Measurements from ENCODE around the gene IL20RA. TPM values are rescaled to one million over a fixed set of nuclear protein-coding genes. Genes with fewer than 3 reads are reported as not detected.

The IL20RA gene
- total and polyA plus RNA-seq, 2 donors (not counting 3 experiments of a cell fraction or from before 2014, with no cell fraction given) = not detected

DNA sequence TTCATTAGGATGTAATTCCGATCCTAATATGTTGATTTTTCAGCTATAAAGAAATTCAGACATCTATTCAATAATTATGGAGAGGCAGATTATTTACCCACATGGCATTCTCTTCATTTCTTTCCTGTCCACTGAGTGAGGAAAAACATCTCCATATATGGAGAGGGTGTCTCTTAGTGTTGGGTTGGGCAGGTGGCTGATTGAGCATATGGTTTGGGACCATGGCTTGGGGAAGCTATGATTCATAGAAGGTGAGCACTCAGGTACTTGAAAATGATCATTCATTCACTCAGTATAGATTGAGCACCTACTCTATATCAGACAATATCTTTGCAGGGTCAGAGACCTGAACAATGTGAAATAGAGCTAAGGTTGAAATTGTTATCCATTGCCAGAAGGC lies 41.3 kb upstream of the IL20RA start:
- H3K9ac ChIP-seq (replicated peaks; ENCODE audit: extremely low read depth, insufficient read depth, low read length) = no peak overlapping the region
- H3K27me3 ChIP-seq (ENCODE audit: control insufficient read depth in 2 of 2, insufficient read depth in 2 of 2, low read length in 2 of 2) = peaks cover 0 to under 1% of the 10 kb centered on the region in 2 experiments
- no peak overlapping the region for H3K4me2 ChIP-seq (ENCODE audit: insufficient read depth, low read length)
- no peak for FAIRE-seq
- dilution Hi-C loops (cut with MboI; ENCODE audit: extremely low pct_ligation_motif_present, low sequenced_read_pairs) = no loop called here
- H3K9me1 ChIP-seq (replicated peaks; ENCODE audit: control insufficient read depth, extremely low read depth, insufficient read depth, low read length) = no peaks in the 10 kb centered on the region
- TF ChIP-seq FOS (IDR thresholded peaks at IDR 0.05; ENCODE audit: borderline replicate concordance, insufficient read depth, low read length) (no peak), GATA2 (IDR thresholded peaks at IDR 0.05; ENCODE audit: insufficient read depth, insufficient read length, low read depth, low read length) (no peak), EZH2 (IDR thresholded peaks at IDR 0.05; ENCODE audit: borderline replicate concordance, low read depth, low read length, severe bottlenecking) (no peak), JUN (IDR thresholded peaks at IDR 0.05; ENCODE audit: borderline replicate concordance, insufficient read depth, insufficient read length, low read depth) (no peak), POLR2A (IDR thresholded peaks at IDR 0.05; ENCODE audit: low read depth, low read length) (no peak), POLR2AphosphoS5 (IDR thresholded peaks at IDR 0.05; ENCODE audit: insufficient read depth, low read depth, low read length) (no peak), MYC (IDR thresholded peaks at IDR 0.05; ENCODE audit: low read depth, low read length) (no peak)
- TF ChIP-seq, protein P1, sequence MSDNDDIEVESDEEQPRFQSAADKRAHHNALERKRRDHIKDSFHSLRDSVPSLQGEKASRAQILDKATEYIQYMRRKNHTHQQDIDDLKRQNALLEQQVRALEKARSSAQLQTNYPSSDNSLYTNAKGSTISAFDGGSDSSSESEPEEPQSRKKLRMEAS (IDR thresholded peaks at IDR 0.05; ENCODE audit: insufficient read depth, insufficient read length) = no peak
- TF ChIP-seq, protein P2, sequence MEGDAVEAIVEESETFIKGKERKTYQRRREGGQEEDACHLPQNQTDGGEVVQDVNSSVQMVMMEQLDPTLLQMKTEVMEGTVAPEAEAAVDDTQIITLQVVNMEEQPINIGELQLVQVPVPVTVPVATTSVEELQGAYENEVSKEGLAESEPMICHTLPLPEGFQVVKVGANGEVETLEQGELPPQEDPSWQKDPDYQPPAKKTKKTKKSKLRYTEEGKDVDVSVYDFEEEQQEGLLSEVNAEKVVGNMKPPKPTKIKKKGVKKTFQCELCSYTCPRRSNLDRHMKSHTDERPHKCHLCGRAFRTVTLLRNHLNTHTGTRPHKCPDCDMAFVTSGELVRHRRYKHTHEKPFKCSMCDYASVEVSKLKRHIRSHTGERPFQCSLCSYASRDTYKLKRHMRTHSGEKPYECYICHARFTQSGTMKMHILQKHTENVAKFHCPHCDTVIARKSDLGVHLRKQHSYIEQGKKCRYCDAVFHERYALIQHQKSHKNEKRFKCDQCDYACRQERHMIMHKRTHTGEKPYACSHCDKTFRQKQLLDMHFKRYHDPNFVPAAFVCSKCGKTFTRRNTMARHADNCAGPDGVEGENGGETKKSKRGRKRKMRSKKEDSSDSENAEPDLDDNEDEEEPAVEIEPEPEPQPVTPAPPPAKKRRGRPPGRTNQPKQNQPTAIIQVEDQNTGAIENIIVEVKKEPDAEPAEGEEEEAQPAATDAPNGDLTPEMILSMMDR (IDR thresholded peaks at IDR 0.05; ENCODE audit: extremely low read depth in 1 of 2, insufficient read depth in 1 of 2, low read depth in 1 of 2, low read length in 2 of 2) = no peak
- H3K36me3 ChIP-seq (ENCODE audit: control insufficient read depth in 2 of 2, extremely low read depth in 1 of 2, insufficient read depth in 2 of 2, low read length in 2 of 2) = no peaks in the 10 kb centered on the region
- no peak overlapping the region for H3K27ac ChIP-seq (ENCODE audit: insufficient read depth, low read depth, low read length)
- POLR2A ChIA-PET = no interaction called here
- no peaks in the 10 kb centered on the region for H3K79me2 ChIP-seq (ENCODE audit: control insufficient read depth, insufficient read depth, low read length)
- no TSS peak for BruUV-seq (replicated peaks)
- no peaks in the 10 kb centered on the region for H3K4me1 ChIP-seq (ENCODE audit: control insufficient read depth, extremely low read depth, insufficient read depth, low read length)
- intact Hi-C loops (cut with micrococcal nuclease) = no loop called here
- CTCF ChIA-PET = interaction anchor here (0.7 to 2.3 kb wide), 3 partner anchors 8 to 556 kb away, joined by 3 to 20 read pairs (median 3); no protein-coding TSS in a partner anchor
- no peak for DNase-seq (ENCODE audit: low read depth, low spot score)
- H3K9me3 ChIP-seq (replicated peaks; ENCODE audit: control insufficient read depth, insufficient read depth, low read length) = no peaks in the 10 kb centered on the region
- no peak overlapping the region for H3K4me3 ChIP-seq (replicated peaks in 1 of 3; ENCODE audit: insufficient read depth in 1 of 3, low read depth in 1 of 3, low read length in 3 of 3)
- no peaks in the 10 kb centered on the region for H4K20me1 ChIP-seq (replicated peaks; ENCODE audit: control insufficient read depth, extremely low read depth, insufficient read depth, low read length)
- H2AFZ ChIP-seq (ENCODE audit: low read depth, low read length) = no peak overlapping the region

All from endothelial cell of umbilical vein (primary cell).